AG09319 (cell line): Measurements from ENCODE around the gene CEP85L.

Source experiments
- DNase-seq: peaks from one replicate; pipeline ENCODE4 v3.0.0-alpha.2; 2010; ENCODE audit warnings: low read depth; ENCODE audit errors: extremely low read depth
- TF ChIP-seq, protein P1 (sequence below): IDR thresholded peaks from 2 replicates; pipeline ENCODE4 v1.5.1; 2011; ENCODE audit warnings: low read depth, mild to moderate bottlenecking, inconsistent platforms, low read length, moderate library complexity

Gene CEP85L

GRCh38 chr6:118419448-118420394 lies 231.7 kb downstream of the CEP85L start:
- TF ChIP-seq, protein P1, sequence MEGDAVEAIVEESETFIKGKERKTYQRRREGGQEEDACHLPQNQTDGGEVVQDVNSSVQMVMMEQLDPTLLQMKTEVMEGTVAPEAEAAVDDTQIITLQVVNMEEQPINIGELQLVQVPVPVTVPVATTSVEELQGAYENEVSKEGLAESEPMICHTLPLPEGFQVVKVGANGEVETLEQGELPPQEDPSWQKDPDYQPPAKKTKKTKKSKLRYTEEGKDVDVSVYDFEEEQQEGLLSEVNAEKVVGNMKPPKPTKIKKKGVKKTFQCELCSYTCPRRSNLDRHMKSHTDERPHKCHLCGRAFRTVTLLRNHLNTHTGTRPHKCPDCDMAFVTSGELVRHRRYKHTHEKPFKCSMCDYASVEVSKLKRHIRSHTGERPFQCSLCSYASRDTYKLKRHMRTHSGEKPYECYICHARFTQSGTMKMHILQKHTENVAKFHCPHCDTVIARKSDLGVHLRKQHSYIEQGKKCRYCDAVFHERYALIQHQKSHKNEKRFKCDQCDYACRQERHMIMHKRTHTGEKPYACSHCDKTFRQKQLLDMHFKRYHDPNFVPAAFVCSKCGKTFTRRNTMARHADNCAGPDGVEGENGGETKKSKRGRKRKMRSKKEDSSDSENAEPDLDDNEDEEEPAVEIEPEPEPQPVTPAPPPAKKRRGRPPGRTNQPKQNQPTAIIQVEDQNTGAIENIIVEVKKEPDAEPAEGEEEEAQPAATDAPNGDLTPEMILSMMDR, result no peak
- no peak for DNase-seq
